Astrocyte (in vitro differentiated cells and primary cell): Measurements from ENCODE around the gene RAPGEF5.

Experiments used
- CTCF ChIP-seq: IDR thresholded peaks from 2 replicates; pipeline ENCODE4 v1.5.1; 2011; ENCODE audit warnings: low read depth, mild to moderate bottlenecking, inconsistent platforms, low read length, moderate library complexity; ENCODE audit not compliant: insufficient read depth
- EZH2 ChIP-seq: IDR thresholded peaks from 2 replicates; pipeline ENCODE4 v1.6.1; 2012; ENCODE audit warnings: mild to moderate bottlenecking, low read length, inconsistent platforms; ENCODE audit not compliant: insufficient read depth

GRCh38 chr7:22404421-22405023, 47.6 kb upstream of the RAPGEF5 start:
- TF ChIP-seq CTCF = no peak
- no peak for TF ChIP-seq EZH2
